ENCODE results near the gene CPAMD8.
"Not testable (repeated sequence)": the region's sequence is repeated elsewhere in the genome, so short reads cannot be mapped to it uniquely, and the experiment has no call there.

CPAMD8 gene

GRCh38 chr19:16944626-16945363 lies 81.8 kb downstream of the CPAMD8 start:
- no peak for DNase-seq

GRCh38 chr19:16943942-16944625 lies 82.5 kb downstream of the CPAMD8 start:
- no peak for DNase-seq

GRCh38 chr19:16943090-16943489 lies 83.5 kb downstream of the CPAMD8 start:
- DNase-seq, result not testable (repeated sequence)

- no peak for DNase-seq
Observed at GRCh38 chr19:16942583-16942982, 84.0 kb downstream of the CPAMD8 start.

- DNase-seq, result no peak
Observed at GRCh38 chr19:16940626-16941025, 86.0 kb downstream of the CPAMD8 start.

GRCh38 chr19:16940063-16940462 lies 86.5 kb downstream of the CPAMD8 start:
- DNase-seq, result not testable (repeated sequence)

GRCh38 chr19:16938211-16938610 lies 88.4 kb downstream of the CPAMD8 start:
- DNase-seq, result no peak

- not testable (repeated sequence) for DNase-seq
Observed at GRCh38 chr19:16937796-16938195, 88.8 kb downstream of the CPAMD8 start.

- no peak for DNase-seq
Observed at GRCh38 chr19:16936901-16937300, 89.7 kb downstream of the CPAMD8 start.

- DNase-seq, result no peak
Observed at GRCh38 chr19:16934489-16934888, 92.1 kb downstream of the CPAMD8 start.

- no peak for DNase-seq
Observed at GRCh38 chr19:16931306-16931705, 95.3 kb downstream of the CPAMD8 start.

GRCh38 chr19:16930753-16931152 lies 95.9 kb downstream of the CPAMD8 start:
- DNase-seq, result no peak

- no peak for DNase-seq
Observed at GRCh38 chr19:16928916-16929315, 97.7 kb downstream of the CPAMD8 start.

- DNase-seq, result no peak
Observed at GRCh38 chr19:16928351-16928750, 98.3 kb downstream of the CPAMD8 start.

GRCh38 chr19:16927883-16928282 lies 98.7 kb downstream of the CPAMD8 start:
- DNase-seq, result no peak

- DNase-seq, result no peak
Observed at GRCh38 chr19:16922949-16923348, 103.7 kb downstream of the CPAMD8 start.

- no peak for DNase-seq
Observed at GRCh38 chr19:16922592-16922934, 104.0 kb downstream of the CPAMD8 start.

- no peak for DNase-seq
Observed at GRCh38 chr19:16921766-16922591, 104.6 kb downstream of the CPAMD8 start.

GRCh38 chr19:16920816-16921529 lies 105.6 kb downstream of the CPAMD8 start:
- no peak for DNase-seq

- no peak for DNase-seq
Observed at GRCh38 chr19:16919496-16919895, 107.1 kb downstream of the CPAMD8 start.

- DNase-seq, result no peak
Observed at GRCh38 chr19:16917401-16917800, 109.2 kb downstream of the CPAMD8 start.

GRCh38 chr19:16915734-16916133 lies 110.9 kb downstream of the CPAMD8 start:
- DNase-seq, result no peak

- no peak for DNase-seq
Observed at GRCh38 chr19:16915135-16915534, 111.5 kb downstream of the CPAMD8 start.
